NCI-H187 treated with DMSO at 0.1 percent for 48 hours (cell line): ENCODE measurements around the gene CCNA2.

Experiments
- DNase-seq: peaks from one replicate; lab custom pipeline; 2025; lab: John Stamatoyannopoulos, UW

CCNA2 gene

GRCh38 chr4:121801715-121802075 lies 22.0 kb downstream of the CCNA2 start:
- DNase-seq = no peak

DNA sequence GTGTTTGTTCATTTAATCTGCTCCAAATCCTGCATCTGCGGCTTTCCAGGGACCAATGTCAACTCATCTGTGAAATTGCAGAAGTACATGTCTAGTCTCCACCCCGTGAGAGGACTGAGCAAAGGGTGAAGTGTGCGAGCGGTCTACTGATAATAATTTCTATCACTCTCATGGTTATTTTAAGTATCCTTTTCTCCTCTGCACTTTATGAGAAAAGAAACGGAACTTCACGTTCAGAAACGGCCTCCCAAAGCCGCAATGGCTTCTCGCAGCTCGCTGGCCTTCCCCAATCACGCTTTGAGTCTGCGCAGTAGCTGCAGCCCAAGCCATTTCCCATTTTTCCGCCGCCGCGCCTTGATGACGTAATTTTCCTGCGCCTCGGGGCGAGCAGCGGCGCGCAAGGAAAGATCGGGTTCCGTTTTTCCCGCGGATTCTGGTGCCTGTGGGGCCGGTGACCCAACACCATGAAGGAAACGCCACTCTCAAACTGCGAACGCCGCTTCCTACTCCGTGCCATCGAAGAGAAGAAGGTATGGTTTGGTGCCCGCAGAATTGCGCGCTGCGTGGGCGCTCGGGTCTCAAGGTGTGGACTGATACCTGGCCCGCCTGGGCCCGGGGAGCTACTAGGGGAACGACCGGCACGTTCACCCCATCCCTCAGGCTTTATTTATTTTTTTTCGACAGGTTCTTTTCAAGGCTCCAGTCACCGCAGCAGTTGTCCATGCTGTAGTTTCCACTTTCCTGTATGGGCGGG lies 22.5 kb downstream of the CCNA2 start, which contains the start of gene EXOSC9:
EXOSC9 (plus strand) TSS at position 363 of the 754 bp plus-strand sequence; CDS start at position 465, 102 bp downstream.
- DNase-seq = peak; percentile 11

DNA sequence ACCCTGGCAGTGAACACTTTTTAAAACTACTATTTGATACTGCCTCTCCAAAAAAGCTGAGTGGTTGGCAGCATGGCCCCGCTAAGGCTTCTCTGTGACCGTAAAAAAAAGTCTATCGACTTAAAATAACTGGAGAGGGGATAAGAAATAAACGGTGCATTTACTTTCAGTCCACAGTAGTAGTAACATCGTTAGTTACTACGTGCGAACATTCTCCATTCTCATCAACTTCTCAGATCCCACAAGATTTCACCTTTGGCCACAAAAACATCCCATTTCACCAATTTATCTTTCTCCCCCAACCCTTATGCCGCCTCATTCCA lies 23.1 kb downstream of the CCNA2 start:
- no peak for DNase-seq

DNA sequence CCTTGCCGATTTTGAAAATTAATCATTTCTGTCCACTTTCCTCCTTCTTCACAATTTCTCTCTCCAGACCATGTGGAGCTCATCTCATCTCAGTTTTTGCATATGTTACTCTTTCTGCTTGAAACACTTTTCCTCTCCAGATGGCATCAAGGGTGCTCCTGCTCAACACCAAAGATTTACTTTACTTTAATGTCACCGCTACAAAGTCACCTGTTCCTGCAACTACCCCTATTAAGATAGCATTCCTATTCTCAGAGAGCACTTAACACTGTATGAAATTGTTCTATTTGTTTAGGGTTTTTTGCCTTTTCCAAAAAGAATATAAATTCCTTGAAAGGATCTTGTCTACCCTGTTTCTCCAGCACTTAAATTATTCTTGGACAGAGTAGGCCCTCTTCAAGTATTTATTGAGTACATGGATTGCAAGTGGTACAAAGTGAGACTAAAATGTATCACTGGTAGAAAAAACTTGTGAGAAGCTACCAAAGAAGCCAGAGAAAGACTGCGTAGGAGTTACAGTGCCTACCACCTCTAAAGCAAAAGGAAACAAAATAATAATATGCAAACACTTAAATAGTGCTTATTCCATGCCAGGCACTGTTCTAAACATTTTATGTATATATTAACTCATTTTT lies 23.7 kb downstream of the CCNA2 start:
- DNase-seq = no peak

- no peak for DNase-seq
Measured at GRCh38 chr4:121799208-121799823, 24.4 kb downstream of the CCNA2 start.

DNA sequence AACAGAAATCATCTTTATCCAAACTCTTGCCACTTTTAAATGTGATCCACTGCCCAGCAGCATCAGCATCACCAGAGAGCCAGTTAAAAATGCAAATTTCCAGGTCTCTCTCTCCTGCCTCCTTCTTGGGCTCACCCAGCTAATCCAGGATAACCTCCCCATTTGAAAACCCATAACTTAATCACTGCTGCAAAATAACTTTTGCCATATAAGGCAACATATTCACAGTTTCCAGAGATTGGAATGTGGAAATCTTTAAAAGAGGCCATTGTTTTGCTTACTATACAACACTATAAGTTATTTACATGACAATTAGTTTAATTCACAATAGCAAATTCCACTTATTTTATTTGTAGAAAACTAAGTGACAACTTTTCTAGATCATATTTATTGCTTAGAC lies 27.4 kb downstream of the CCNA2 start:
- no peak for DNase-seq

DNA sequence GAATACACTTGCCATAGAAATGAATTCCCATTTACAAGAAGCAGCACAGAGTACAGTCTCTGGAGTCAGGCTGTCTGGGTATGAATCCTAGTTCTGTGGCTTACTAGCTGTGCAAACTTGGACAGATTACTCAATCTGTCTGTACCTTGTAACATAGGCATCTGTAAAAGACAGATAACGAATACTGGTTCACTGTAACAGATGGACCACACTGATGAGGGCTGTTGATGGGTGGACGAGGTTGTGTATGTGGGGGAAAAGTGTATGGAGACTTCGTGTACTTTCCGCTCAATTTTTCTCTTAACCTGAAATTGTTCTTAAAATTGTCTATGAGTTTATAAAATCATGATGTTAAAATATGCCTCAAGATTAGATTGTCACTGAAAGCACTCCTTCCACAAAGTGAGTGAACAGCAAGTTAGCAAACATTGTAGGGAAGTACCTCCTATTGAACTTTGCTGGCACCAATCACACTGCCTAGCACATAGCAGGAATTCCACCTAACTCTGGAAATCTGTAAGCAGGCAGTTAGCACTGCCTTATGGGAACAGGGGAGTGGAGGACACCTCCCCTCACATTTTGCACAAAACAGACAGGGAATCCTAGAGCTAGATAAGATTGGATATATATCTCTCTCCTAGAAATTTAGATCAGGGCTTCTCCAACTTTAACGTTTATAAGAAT lies 29.0 kb downstream of the CCNA2 start:
- DNase-seq = no peak

GRCh38 chr4:121792966-121793365 lies 30.7 kb downstream of the CCNA2 start:
- no peak for DNase-seq

- DNase-seq = no peak
Measured at GRCh38 chr4:121791481-121791880, 32.2 kb downstream of the CCNA2 start.

- no peak for DNase-seq
Measured at GRCh38 chr4:121790976-121791375, 32.7 kb downstream of the CCNA2 start.

DNA sequence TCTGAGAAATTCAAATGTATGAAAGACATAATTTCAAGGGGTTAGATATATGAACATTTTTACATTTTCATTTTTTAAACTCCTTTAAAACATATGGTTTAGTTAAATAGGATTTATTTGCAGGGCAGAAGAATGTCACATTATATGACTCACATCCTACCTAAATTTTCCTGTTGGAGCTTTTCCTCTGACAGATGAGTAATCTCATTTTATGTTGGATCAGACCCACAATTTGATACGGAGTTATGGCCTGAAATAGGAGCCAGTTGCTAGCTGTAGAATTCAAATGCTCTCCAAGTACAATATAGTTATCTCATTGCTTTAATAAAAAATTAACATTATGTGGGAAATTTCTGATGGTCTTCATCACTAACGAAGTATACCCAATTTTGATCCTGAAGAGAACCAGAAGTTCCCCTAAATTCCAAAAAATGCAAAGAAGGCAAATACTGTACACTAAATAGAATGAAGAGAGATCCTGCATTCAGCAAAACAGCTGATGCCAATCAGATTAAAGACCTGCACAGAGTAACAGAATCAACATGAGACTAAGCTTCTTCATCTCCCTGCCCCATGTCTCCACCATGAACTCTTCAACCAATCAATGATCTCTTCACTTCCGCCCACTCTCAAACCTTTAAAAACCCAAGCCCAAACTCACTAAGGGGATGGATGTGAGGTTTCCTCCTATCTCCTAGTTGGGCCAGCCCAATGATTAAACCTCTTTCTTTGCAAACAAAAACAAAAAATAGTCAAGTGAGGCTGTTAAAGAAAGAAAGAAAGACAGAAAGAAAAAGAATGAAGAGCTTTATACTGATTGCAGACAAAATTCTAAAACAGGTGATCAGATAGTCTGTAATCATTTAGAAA lies 33.5 kb downstream of the CCNA2 start:
- DNase-seq = no peak

- DNase-seq = no peak
Measured at GRCh38 chr4:121789455-121789854, 34.2 kb downstream of the CCNA2 start.

- no peak for DNase-seq
Measured at GRCh38 chr4:121788896-121789295, 34.8 kb downstream of the CCNA2 start.

DNA sequence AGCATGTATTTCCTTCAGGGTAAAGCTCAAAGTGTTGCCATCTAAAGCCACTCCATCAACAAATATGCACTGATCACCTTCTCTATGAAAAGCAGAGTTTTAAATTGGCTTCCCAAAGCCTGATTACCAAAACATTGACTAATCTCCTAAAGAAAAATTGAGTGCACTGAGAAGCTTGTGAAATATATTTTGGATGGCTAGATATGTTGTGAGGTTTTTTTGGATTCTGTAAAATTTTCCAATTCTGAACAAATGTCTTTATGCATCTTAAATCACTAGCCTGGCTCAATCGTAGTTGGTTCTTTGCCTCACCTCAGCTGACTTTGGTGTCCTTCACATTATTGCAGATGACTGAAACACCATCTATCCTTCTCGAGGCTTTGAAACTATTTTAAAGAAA lies 37.5 kb downstream of the CCNA2 start:
- no peak for DNase-seq

- DNase-seq = no peak
Measured at GRCh38 chr4:121785479-121785878, 38.2 kb downstream of the CCNA2 start.

- no peak for DNase-seq
Measured at GRCh38 chr4:121784975-121785374, 38.7 kb downstream of the CCNA2 start.

DNA sequence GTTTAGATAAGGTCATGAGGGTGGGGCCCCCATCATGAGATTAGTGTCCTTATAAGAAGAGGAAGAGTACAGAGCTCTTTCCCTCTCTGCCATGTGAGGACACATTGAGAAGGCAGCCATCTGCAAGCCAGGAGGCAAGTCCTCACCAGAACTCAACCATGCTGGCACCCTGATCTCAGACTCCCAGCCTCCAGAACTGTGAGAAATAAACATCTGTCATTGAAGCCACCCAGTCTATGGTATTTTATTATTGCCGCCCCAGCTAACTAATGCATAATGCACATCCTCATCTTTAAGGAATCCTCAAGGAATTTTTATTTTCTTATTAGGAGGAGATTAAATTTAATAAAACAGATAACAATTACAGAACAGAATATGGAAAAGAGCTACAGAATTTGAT lies 39.3 kb downstream of the CCNA2 start:
- DNase-seq = no peak

- no peak for DNase-seq
Measured at GRCh38 chr4:121783210-121783609, 40.5 kb downstream of the CCNA2 start.

GRCh38 chr4:121778991-121779628 lies 44.6 kb downstream of the CCNA2 start:
- DNase-seq = no peak

DNA sequence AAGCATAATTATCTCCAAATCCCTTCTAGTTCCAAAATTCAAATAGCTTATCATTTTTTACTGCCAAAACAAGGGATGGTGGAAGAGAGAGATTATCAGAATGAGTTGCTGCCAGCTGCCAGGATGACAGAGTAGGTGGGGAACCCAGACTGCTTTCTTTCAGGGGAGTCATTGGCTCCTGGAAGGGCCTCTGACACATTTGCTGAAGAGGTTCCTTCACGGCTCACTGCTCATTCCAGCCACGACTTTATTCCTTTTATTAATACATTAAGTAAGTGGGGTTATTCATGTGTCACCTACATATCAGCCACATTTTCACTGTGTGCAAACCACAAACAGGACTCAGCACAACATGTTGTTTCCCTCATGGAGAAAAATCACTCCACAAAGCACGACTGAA lies 46.1 kb downstream of the CCNA2 start:
- no peak for DNase-seq

DNA sequence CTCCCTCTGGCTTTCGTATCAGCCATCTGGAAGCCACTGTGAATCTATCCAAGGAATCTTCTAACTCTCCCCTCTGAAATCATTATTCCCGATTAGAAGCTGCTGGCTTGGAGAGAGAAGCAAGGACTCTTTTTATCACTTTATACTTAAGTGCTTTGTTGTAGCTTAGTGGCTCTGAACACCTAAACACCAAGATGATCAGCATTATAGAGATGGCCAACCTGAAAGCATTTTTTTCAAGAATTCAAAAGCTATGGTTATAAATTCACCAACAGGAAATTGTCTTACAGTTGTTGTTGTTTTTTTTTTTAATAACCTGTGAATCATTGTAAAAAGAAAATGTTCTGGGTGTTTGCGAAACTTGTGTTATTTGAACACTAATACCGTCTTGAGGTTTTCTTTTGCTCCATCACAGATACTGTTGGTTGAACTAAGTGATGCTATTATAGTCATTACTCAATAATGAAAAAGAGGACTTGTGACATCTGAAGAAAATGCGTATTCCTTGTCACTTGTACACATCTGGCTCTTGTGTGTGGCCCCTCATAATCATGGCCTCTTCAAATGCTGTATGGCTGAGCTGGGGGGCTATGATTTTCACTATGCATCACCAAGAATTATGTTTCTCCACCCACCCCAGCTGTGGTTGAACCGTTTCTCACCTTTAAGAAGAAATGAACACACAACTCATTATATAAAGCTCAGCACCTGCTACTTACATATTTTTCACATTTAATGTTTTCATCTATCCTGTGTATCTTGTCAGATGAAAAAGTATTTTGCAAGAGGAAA lies 46.9 kb downstream of the CCNA2 start:
- no peak for DNase-seq
